H9 (cell line): Measurements from ENCODE around the gene MYO5B. TPM values are rescaled to one million over a fixed set of nuclear protein-coding genes. Genes with fewer than 3 reads are reported as not detected.

Source experiments
- DNase-seq: peaks from one replicate; pipeline ENCODE4 v3.0.0-alpha.2; 2017
- H2AFZ ChIP-seq: one replicate; pipeline ENCODE4 v1.6.1; 2013; ENCODE audit warnings: mild to moderate bottlenecking, low read length, control low read depth, moderate library complexity
- H2AK5ac ChIP-seq: 2 replicates; pipeline ENCODE4 v1.6.1; 2013; ENCODE audit warnings: low read length, control low read depth, mixed read lengths; ENCODE audit not compliant: insufficient read length
- H2BK120ac ChIP-seq: one replicate; pipeline ENCODE4 v1.6.1; 2013; ENCODE audit warnings: low read depth, mild to moderate bottlenecking, low read length, control low read depth, inconsistent platforms; ENCODE audit not compliant: poor library complexity, severe bottlenecking
- H2BK12ac ChIP-seq: 2 replicates; pipeline ENCODE4 v1.6.1; 2013; ENCODE audit warnings: low read length, control low read depth, mixed read lengths, low read depth; ENCODE audit not compliant: insufficient read length
- H2BK15ac ChIP-seq: 2 replicates; pipeline ENCODE4 v1.6.1; 2013; ENCODE audit warnings: low read depth, low read length, control low read depth
- H2BK20ac ChIP-seq: one replicate; pipeline ENCODE4 v1.6.1; 2013; ENCODE audit warnings: low read depth, mild to moderate bottlenecking, low read length, control low read depth, inconsistent platforms; ENCODE audit not compliant: poor library complexity, severe bottlenecking
- H2BK5ac ChIP-seq: 2 replicates; pipeline ENCODE4 v1.6.1; 2013; ENCODE audit warnings: low read length, control low read depth, mixed read lengths; ENCODE audit not compliant: insufficient read length
- H3K14ac ChIP-seq: 2 replicates; pipeline ENCODE4 v1.6.1; 2013; ENCODE audit warnings: low read length, control low read depth; ENCODE audit not compliant: insufficient read depth
- H3K18ac ChIP-seq: 2 replicates; pipeline ENCODE4 v1.6.1; 2013; ENCODE audit warnings: low read depth, mild to moderate bottlenecking, mixed read lengths, low read length, control low read depth; ENCODE audit not compliant: insufficient read length
- H3K23ac ChIP-seq: 2 replicates; pipeline ENCODE4 v1.6.1; 2013; ENCODE audit warnings: low read length, control low read depth, mixed read lengths, low read depth; ENCODE audit not compliant: insufficient read length
- H3K23me2 ChIP-seq: 2 replicates; pipeline ENCODE4 v1.6.1; 2013; ENCODE audit warnings: low read depth, mild to moderate bottlenecking, mixed read lengths, low read length, control low read depth; ENCODE audit not compliant: insufficient read length, poor library complexity, severe bottlenecking
- H3K27ac ChIP-seq: 2 replicates; pipeline ENCODE4 v1.5.1; 2013; ENCODE audit warnings: low read length, control low read depth, mixed read lengths, low read depth; ENCODE audit not compliant: insufficient read length
- H3K27me3 ChIP-seq: 2 replicates; pipeline ENCODE4 v1.6.1; 2013; ENCODE audit warnings: low read length, control low read depth, inconsistent platforms; ENCODE audit not compliant: insufficient read depth
- H3K4ac ChIP-seq: 2 replicates; pipeline ENCODE4 v1.6.1; 2013; ENCODE audit warnings: low read depth, mild to moderate bottlenecking, control low read depth, inconsistent platforms, low read length, moderate library complexity
- H3K4me1 ChIP-seq: 2 replicates; pipeline ENCODE4 v1.6.1; 2013; ENCODE audit warnings: low read length, control low read depth, inconsistent platforms; ENCODE audit not compliant: insufficient read depth
- H3K4me2 ChIP-seq: 2 replicates; pipeline ENCODE4 v1.6.1; 2013; ENCODE audit warnings: low read length, control low read depth, mixed read lengths; ENCODE audit not compliant: insufficient read length, insufficient read depth
- H3K56ac ChIP-seq: 2 replicates; pipeline ENCODE4 v1.6.1; 2013; ENCODE audit warnings: low read depth, mild to moderate bottlenecking, mixed read lengths, low read length, control low read depth; ENCODE audit not compliant: insufficient read length
- H3K79me1 ChIP-seq: 2 replicates; pipeline ENCODE4 v1.6.1; 2013; ENCODE audit warnings: low read depth, mild to moderate bottlenecking, moderate library complexity, low read length, control low read depth, inconsistent platforms; ENCODE audit not compliant: insufficient read depth, poor library complexity, severe bottlenecking
- H3K79me2 ChIP-seq: 2 replicates; pipeline ENCODE4 v1.6.1; 2013; ENCODE audit warnings: low read length, control low read depth, inconsistent platforms; ENCODE audit not compliant: insufficient read depth
- H3K9ac ChIP-seq: 2 replicates; pipeline ENCODE4 v1.6.1; 2013; ENCODE audit warnings: low read length, control low read depth, mixed read lengths; ENCODE audit not compliant: insufficient read length; ENCODE audit errors: extremely low read depth
- H3K9me3 ChIP-seq: one replicate; pipeline ENCODE4 v1.6.1; 2013; ENCODE audit warnings: low read depth, low read length, inconsistent platforms; ENCODE audit not compliant: control insufficient read depth
- H3T11ph ChIP-seq: one replicate; pipeline ENCODE4 v1.6.1; 2013; ENCODE audit warnings: mild to moderate bottlenecking, low read length, control low read depth, inconsistent platforms
- H4K20me1 ChIP-seq: one replicate; pipeline ENCODE4 v1.6.1; 2013; ENCODE audit not compliant: control insufficient read depth, insufficient read length, insufficient read depth
- H4K5ac ChIP-seq: 2 replicates; pipeline ENCODE4 v1.6.1; 2013; ENCODE audit warnings: low read depth, mild to moderate bottlenecking, mixed read lengths, low read length, control low read depth; ENCODE audit not compliant: insufficient read length
- H4K8ac ChIP-seq: replicated peaks from 2 replicates; pipeline ENCODE4 v1.6.1; 2013; ENCODE audit warnings: low read length, control low read depth, mixed read lengths, low read depth; ENCODE audit not compliant: insufficient read length
- H4K91ac ChIP-seq: 2 replicates; pipeline ENCODE4 v1.6.1; 2013; ENCODE audit warnings: low read depth, mild to moderate bottlenecking, moderate library complexity, mixed read lengths, low read length, control low read depth; ENCODE audit not compliant: insufficient read length
- H3K27ac Mint-ChIP-seq, 3 experiments: 2 replicates in 2 of 3; 3 replicates in 1 of 3; pipeline ENCODE4 v1.8.0; 2020 to 2021; ENCODE audit warnings: mixed read lengths in 3 of 3, mild to moderate bottlenecking in 1 of 3, moderate library complexity in 1 of 3
- H3K27me3 Mint-ChIP-seq: 2 replicates; pipeline ENCODE4 v1.8.0; 2021; ENCODE audit warnings: low read depth, mild to moderate bottlenecking, moderate library complexity, mixed read lengths
- H3K36me3 Mint-ChIP-seq, 3 experiments: 2 replicates in 2 of 3; 3 replicates in 1 of 3; pipeline ENCODE4 v1.8.0; 2020 to 2021; ENCODE audit warnings: low read depth in 3 of 3, mixed read lengths in 3 of 3; ENCODE audit not compliant: insufficient read depth in 1 of 3
- H3K4me1 Mint-ChIP-seq, 2 experiments: 2 replicates each; pipeline ENCODE4 v1.8.0; 2020; ENCODE audit warnings: mixed read lengths in 2 of 2
- H3K4me3 Mint-ChIP-seq, 2 experiments: 2 replicates in 1 of 2; 3 replicates in 1 of 2; pipeline ENCODE4 v1.8.0; 2020 to 2021; ENCODE audit warnings: mild to moderate bottlenecking in 2 of 2, mixed read lengths in 2 of 2, moderate library complexity in 1 of 2
- H3K9me3 Mint-ChIP-seq, 2 experiments: 2 replicates in 1 of 2; 3 replicates in 1 of 2; pipeline ENCODE4 v1.8.0; 2020; ENCODE audit warnings: mild to moderate bottlenecking in 2 of 2, mixed read lengths in 2 of 2, moderate library complexity in 1 of 2
- WGBS: extraction: QIAGEN DNeasy Blood & Tissue Kit; methylation state at CpG from one replicate; pipeline ENCODE4 v1.1.7; 2013; ENCODE audit warnings: missing lambda C conversion rate, low lambda C conversion rate, mixed read lengths; ENCODE audit not compliant: insufficient read length; ENCODE audit errors: extremely low coverage; 5-methylcytosine and 5-hydroxymethylcytosine counted together
- total RNA-seq: library from RNA; stranded (reverse); gene quantifications from 2 replicates; pipeline ENCODE4 v1.2.1, GENCODE V29; 2021
- TF ChIP-seq, protein P1 (sequence below): fragments of 200-600 bp; sonication (generic); conservative IDR thresholded peaks from 3 replicates; pipeline ENCODE4 v1.8.0; 2021; ENCODE audit warnings: antibody characterized with exemption, mild to moderate bottlenecking

The MYO5B gene
- total RNA-seq, 1 experiment from 2014 or later, result 9.3 TPM

DNA sequence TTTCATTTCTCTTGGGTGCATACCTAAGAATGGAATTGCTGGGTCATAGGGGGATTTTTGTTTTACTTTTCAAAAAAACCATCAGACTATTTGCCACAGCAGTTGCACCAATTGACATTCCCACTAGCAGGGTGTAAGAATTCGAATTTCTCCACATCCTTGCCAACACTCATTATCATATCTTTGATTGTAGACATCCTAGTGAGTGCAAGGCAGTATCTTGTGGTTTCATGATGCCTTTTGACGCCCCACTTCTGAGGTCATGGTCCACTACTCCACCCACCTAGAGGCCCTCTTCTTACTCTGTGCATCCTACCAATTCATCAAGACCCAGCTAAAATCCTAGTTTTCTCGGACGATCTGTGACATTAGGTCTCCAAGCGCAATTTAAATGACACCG is 161.9 kb downstream of the MYO5B start:
- H2AFZ ChIP-seq, result no peak overlapping the region
- no peak for DNase-seq
- H3K4me1 ChIP-seq, result no peaks in the 10 kb centered on the region
- H4K20me1 ChIP-seq, result no peaks in the 10 kb centered on the region
- no peak overlapping the region for H3K27ac ChIP-seq
- no peaks in the 10 kb centered on the region for H3K79me1 ChIP-seq
- no peak overlapping the region for H3K4ac ChIP-seq
- H3K27me3 ChIP-seq, result no peaks in the 10 kb centered on the region
- no peak overlapping the region for H3K14ac ChIP-seq
- no peak overlapping the region for H3K4me3 Mint-ChIP-seq
- H2BK20ac ChIP-seq, result no peak overlapping the region
- H3K9me3 Mint-ChIP-seq, result no peaks in the 10 kb centered on the region
- H3K36me3 Mint-ChIP-seq, result no peaks in the 10 kb centered on the region; a peak in 1 of 7 replicates
- H3K9me3 ChIP-seq, result no peaks in the 10 kb centered on the region
- no peak overlapping the region for H3K27ac Mint-ChIP-seq
- TF ChIP-seq, protein P1, sequence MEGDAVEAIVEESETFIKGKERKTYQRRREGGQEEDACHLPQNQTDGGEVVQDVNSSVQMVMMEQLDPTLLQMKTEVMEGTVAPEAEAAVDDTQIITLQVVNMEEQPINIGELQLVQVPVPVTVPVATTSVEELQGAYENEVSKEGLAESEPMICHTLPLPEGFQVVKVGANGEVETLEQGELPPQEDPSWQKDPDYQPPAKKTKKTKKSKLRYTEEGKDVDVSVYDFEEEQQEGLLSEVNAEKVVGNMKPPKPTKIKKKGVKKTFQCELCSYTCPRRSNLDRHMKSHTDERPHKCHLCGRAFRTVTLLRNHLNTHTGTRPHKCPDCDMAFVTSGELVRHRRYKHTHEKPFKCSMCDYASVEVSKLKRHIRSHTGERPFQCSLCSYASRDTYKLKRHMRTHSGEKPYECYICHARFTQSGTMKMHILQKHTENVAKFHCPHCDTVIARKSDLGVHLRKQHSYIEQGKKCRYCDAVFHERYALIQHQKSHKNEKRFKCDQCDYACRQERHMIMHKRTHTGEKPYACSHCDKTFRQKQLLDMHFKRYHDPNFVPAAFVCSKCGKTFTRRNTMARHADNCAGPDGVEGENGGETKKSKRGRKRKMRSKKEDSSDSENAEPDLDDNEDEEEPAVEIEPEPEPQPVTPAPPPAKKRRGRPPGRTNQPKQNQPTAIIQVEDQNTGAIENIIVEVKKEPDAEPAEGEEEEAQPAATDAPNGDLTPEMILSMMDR, result no peak
- H4K8ac ChIP-seq, result no peak overlapping the region
- no peak overlapping the region for H3K9ac ChIP-seq
- H3K23me2 ChIP-seq, result no peaks in the 10 kb centered on the region
- no peak overlapping the region for H4K91ac ChIP-seq
- H3K79me2 ChIP-seq, result no peaks in the 10 kb centered on the region
- no peak overlapping the region for H2BK15ac ChIP-seq
- WGBS, result no CpG with 5 or more reads among the region's 6 CpGs
- no peak overlapping the region for H3K18ac ChIP-seq
- no peak overlapping the region for H3T11ph ChIP-seq
- H4K5ac ChIP-seq, result no peak overlapping the region
- no peaks in the 10 kb centered on the region for H3K4me1 Mint-ChIP-seq
- H2BK5ac ChIP-seq, result no peak overlapping the region
- H3K23ac ChIP-seq, result no peak overlapping the region
- H2BK12ac ChIP-seq, result no peak overlapping the region
- H3K56ac ChIP-seq, result no peak overlapping the region
- no peak overlapping the region for H3K4me2 ChIP-seq
- no peak overlapping the region for H2BK120ac ChIP-seq
- H2AK5ac ChIP-seq, result no peak overlapping the region
- no peaks in the 10 kb centered on the region for H3K27me3 Mint-ChIP-seq
